Neural progenitor cell (in vitro differentiated cells): ENCODE measurements around the gene CLECL1. TPM values are rescaled to one million over a fixed set of nuclear protein-coding genes. Genes with fewer than 3 reads are reported as not detected.

Experiments used
- DNase-seq: peaks from one replicate; pipeline ENCODE4 v3.0.0-alpha.2; 2016; ENCODE audit warnings: low spot score
- H2AFZ ChIP-seq: fragments of 200-600 bp; sonication (generic); replicated peaks from 2 replicates; pipeline ENCODE4 v1.6.1; 2016; ENCODE audit warnings: antibody characterized with exemption
- H3F3A ChIP-seq: fragments of 200-600 bp; sonication (generic); 2 replicates; pipeline ENCODE4 v1.6.1; 2016; ENCODE audit warnings: antibody characterized with exemption, low read depth
- H3K27ac ChIP-seq: fragments of 200-600 bp; sonication (generic); 2 replicates; pipeline ENCODE4 v1.5.1; 2016; ENCODE audit warnings: mild to moderate bottlenecking
- H3K27me3 ChIP-seq: fragments of 200-600 bp; sonication (generic); 2 replicates; pipeline ENCODE4 v1.6.1; 2016; ENCODE audit warnings: mild to moderate bottlenecking, moderate library complexity
- H3K36me3 ChIP-seq: fragments of 200-600 bp; sonication (generic); 2 replicates; pipeline ENCODE4 v1.5.1; 2016
- H3K4me1 ChIP-seq: fragments of 200-600 bp; sonication (generic); 2 replicates; pipeline ENCODE4 v1.6.1; 2016; ENCODE audit warnings: mixed run types
- H3K4me2 ChIP-seq: fragments of 200-600 bp; sonication (generic); 2 replicates; pipeline ENCODE4 v1.6.1; 2016
- H3K4me3 ChIP-seq: fragments of 200-600 bp; sonication (generic); 2 replicates; pipeline ENCODE4 v1.5.1; 2016
- H3K79me2 ChIP-seq: fragments of 200-600 bp; sonication (generic); 2 replicates; pipeline ENCODE4 v1.6.1; 2016; ENCODE audit warnings: low read depth
- H3K9ac ChIP-seq: fragments of 200-600 bp; sonication (generic); 2 replicates; pipeline ENCODE4 v1.6.1; 2016
- H3K9me3 ChIP-seq: fragments of 200-600 bp; sonication (generic); 2 replicates; pipeline ENCODE4 v1.5.1; 2016; ENCODE audit warnings: low read depth
- H4K20me1 ChIP-seq: fragments of 200-600 bp; sonication (generic); 2 replicates; pipeline ENCODE4 v1.6.1; 2016; ENCODE audit warnings: low read depth
- H3K27ac Mint-ChIP-seq: 3 replicates; pipeline ENCODE4 v1.8.0; 2021; ENCODE audit warnings: mixed read lengths
- H3K27me3 Mint-ChIP-seq: 2 replicates; pipeline ENCODE4 v1.8.0; 2022; ENCODE audit warnings: low read depth, mild to moderate bottlenecking, inconsistent platforms, moderate library complexity, mixed read lengths; ENCODE audit not compliant: insufficient read depth
- H3K36me3 Mint-ChIP-seq: 3 replicates; pipeline ENCODE4 v1.8.0; 2021; ENCODE audit warnings: mixed read lengths
- H3K4me1 Mint-ChIP-seq: 3 replicates; pipeline ENCODE4 v1.8.0; 2021; ENCODE audit warnings: mixed read lengths
- H3K4me3 Mint-ChIP-seq: 3 replicates; pipeline ENCODE4 v1.8.0; 2021; ENCODE audit warnings: mild to moderate bottlenecking, moderate library complexity, mixed read lengths
- H3K9me3 Mint-ChIP-seq: 3 replicates; pipeline ENCODE4 v1.8.0; 2020; ENCODE audit warnings: mixed read lengths
- EZH2 ChIP-seq: fragments of 200-600 bp; sonication (generic); IDR thresholded peaks from 2 replicates; pipeline ENCODE4 v1.6.1; 2017; ENCODE audit warnings: antibody characterized with exemption, mild to moderate bottlenecking, moderate library complexity
- EZH2phosphoT487 ChIP-seq: fragments of 200-600 bp; sonication (generic); IDR thresholded peaks from 2 replicates; pipeline ENCODE4 v1.6.1; 2017; ENCODE audit warnings: antibody characterized with exemption
- total RNA-seq: library from RNA; depleted of rRNA; stranded (reverse); fragments of >200 nt; gene quantifications from 2 replicates; pipeline ENCODE4 v1.2.3, GENCODE V29; 2015; ENCODE audit warnings: low replicate concordance
- TF ChIP-seq, protein P1 (sequence below): fragments of 200-600 bp; sonication (generic); IDR thresholded peaks from 2 replicates; pipeline ENCODE4 v1.5.1; 2017; ENCODE audit warnings: antibody characterized with exemption, mild to moderate bottlenecking

CLECL1 gene
- total RNA-seq, 1 donor from 2014 or later = not detected

DNA sequence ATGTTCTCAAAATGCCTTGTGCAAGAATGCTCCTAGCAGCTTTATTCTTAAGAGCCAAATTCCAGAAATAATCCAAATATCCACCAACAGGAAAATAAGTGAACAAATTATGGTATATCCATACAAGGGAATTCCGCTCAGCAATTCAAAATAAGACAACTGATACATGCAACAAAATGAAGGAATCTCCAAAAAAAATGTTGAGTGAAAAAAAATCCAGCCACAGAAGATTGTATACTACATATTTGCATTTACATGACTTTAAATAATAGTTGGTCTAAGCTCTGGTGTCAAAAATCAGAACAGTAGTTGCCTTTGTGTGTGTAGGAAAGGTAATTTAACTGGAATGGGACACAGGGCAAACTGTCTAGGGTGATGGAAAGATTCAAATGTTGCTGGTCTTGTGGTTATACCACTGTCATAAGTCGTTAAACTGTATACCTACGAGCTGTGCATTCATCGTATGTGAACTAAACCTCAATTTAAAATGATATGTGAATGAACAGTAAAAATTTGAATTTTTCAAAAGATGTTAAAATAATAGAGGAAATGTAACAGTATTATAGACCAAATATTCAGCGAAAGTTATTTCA, 24.6 kb upstream of the CLECL1 start:
- no peak overlapping the region for H2AFZ ChIP-seq
- no peaks in the 10 kb centered on the region for H3K36me3 Mint-ChIP-seq
- H3K27me3 ChIP-seq = no peaks in the 10 kb centered on the region
- no peaks in the 10 kb centered on the region for H3F3A ChIP-seq
- H3K27ac ChIP-seq = no peak overlapping the region
- H4K20me1 ChIP-seq = no peaks in the 10 kb centered on the region
- no peak overlapping the region for H3K4me3 ChIP-seq
- TF ChIP-seq EZH2phosphoT487 = no peak
- no peak for TF ChIP-seq EZH2
- TF ChIP-seq, protein P1, sequence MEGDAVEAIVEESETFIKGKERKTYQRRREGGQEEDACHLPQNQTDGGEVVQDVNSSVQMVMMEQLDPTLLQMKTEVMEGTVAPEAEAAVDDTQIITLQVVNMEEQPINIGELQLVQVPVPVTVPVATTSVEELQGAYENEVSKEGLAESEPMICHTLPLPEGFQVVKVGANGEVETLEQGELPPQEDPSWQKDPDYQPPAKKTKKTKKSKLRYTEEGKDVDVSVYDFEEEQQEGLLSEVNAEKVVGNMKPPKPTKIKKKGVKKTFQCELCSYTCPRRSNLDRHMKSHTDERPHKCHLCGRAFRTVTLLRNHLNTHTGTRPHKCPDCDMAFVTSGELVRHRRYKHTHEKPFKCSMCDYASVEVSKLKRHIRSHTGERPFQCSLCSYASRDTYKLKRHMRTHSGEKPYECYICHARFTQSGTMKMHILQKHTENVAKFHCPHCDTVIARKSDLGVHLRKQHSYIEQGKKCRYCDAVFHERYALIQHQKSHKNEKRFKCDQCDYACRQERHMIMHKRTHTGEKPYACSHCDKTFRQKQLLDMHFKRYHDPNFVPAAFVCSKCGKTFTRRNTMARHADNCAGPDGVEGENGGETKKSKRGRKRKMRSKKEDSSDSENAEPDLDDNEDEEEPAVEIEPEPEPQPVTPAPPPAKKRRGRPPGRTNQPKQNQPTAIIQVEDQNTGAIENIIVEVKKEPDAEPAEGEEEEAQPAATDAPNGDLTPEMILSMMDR = no peak
- H3K4me2 ChIP-seq = no peak overlapping the region
- no peaks in the 10 kb centered on the region for H3K9me3 ChIP-seq
- no peaks in the 10 kb centered on the region for H3K9me3 Mint-ChIP-seq
- H3K36me3 ChIP-seq = no peaks in the 10 kb centered on the region
- no peaks in the 10 kb centered on the region for H3K79me2 ChIP-seq
- no peak for DNase-seq
- H3K27me3 Mint-ChIP-seq = no peaks in the 10 kb centered on the region
- H3K9ac ChIP-seq = no peak overlapping the region
- H3K4me1 Mint-ChIP-seq = peaks cover 7% of the 10 kb centered on the region
- H3K4me1 ChIP-seq = peaks cover 9% of the 10 kb centered on the region
- no peak overlapping the region for H3K4me3 Mint-ChIP-seq
- no peak overlapping the region for H3K27ac Mint-ChIP-seq

DNA sequence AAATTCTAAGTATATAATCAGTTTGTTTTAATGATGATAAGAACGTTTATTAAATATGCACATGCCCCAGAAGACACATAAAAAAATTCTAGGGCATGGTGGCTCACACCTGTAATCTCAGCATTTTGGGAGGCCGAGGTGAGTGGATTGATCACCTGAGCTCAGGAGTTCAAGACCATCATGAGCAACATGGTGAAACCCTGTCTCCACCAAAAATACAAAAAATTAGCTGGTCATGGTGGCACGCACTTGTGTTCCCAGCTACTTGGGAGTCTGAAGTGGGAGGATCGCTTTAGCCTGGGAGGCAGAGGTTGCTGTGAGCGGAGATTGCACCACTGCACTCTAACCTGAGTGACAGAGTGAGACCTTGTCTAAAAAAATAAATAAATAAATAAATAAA, 23.8 kb upstream of the CLECL1 start:
- TF ChIP-seq EZH2 (no peak), EZH2phosphoT487 (no peak)
- TF ChIP-seq, protein P1 = no peak
- H3K36me3 Mint-ChIP-seq = no peaks in the 10 kb centered on the region
- Histone ChIP-seq H3K27ac (no peak overlapping the region), H2AFZ (no peak overlapping the region), H3K36me3 (no peaks in the 10 kb centered on the region), H3K4me3 (no peak overlapping the region), H3K4me1 (peaks cover 9% of the 10 kb centered on the region), H3F3A (no peaks in the 10 kb centered on the region), H3K4me2 (no peak overlapping the region), H3K27me3 (no peaks in the 10 kb centered on the region), H3K9me3 (no peaks in the 10 kb centered on the region), H4K20me1 (no peaks in the 10 kb centered on the region), H3K9ac (no peak overlapping the region), H3K79me2 (no peaks in the 10 kb centered on the region)
- H3K9me3 Mint-ChIP-seq = no peaks in the 10 kb centered on the region
- no peak overlapping the region for H3K27ac Mint-ChIP-seq
- DNase-seq = no peak
- no peak overlapping the region for H3K4me3 Mint-ChIP-seq
- no peaks in the 10 kb centered on the region for H3K27me3 Mint-ChIP-seq
- peaks cover 7% of the 10 kb centered on the region for H3K4me1 Mint-ChIP-seq

DNA sequence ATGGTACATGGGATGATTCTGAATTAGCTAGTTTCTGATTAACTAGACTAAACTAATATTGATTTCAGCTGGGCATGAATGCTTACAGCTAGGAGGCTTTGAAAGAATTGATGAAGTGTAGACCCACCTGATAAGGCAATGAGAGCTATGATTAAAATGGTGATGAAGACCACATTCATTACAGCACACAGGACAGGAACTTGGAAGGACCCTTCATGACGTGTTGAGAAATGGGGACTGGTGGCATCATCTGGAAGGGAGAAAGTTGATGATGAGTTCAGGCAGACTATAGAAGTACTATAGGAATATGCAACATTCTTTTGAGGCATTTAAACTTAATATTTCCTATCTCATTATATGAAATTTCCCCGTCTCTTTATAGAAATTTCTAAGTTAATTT, 23.3 kb upstream of the CLECL1 start:
- Histone ChIP-seq H3K4me3 (no peak overlapping the region), H3K4me1 (peaks cover 7% of the 10 kb centered on the region), H3K27me3 (no peaks in the 10 kb centered on the region), H3K79me2 (no peaks in the 10 kb centered on the region), H3K9me3 (no peaks in the 10 kb centered on the region), H3K4me2 (no peak overlapping the region), H2AFZ (no peak overlapping the region), H3F3A (no peaks in the 10 kb centered on the region), H4K20me1 (no peaks in the 10 kb centered on the region), H3K36me3 (no peaks in the 10 kb centered on the region), H3K27ac (no peak overlapping the region), H3K9ac (no peak overlapping the region)
- no peak overlapping the region for H3K27ac Mint-ChIP-seq
- H3K9me3 Mint-ChIP-seq = no peaks in the 10 kb centered on the region
- no peaks in the 10 kb centered on the region for H3K36me3 Mint-ChIP-seq
- no peaks in the 10 kb centered on the region for H3K27me3 Mint-ChIP-seq
- no peak overlapping the region for H3K4me3 Mint-ChIP-seq
- no peak for DNase-seq
- H3K4me1 Mint-ChIP-seq = peaks cover 7% of the 10 kb centered on the region
- no peak for TF ChIP-seq EZH2phosphoT487
- TF ChIP-seq EZH2 = no peak
- TF ChIP-seq, protein P1 = no peak
